ENCODE measurements around the gene BDNF.

GRCh38 chr11:27635567-27636037 lies 64.7 kb downstream of the BDNF start:
- TF ChIP-seq REST (IDR thresholded peaks at IDR 0.05; ENCODE audit: insufficient read depth in 1 of 2, low read depth in 2 of 2, low read length in 2 of 2) (no peak), POLR2AphosphoS5 (IDR thresholded peaks at IDR 0.05; ENCODE audit: low read depth, low read length) (no peak), SIN3A (IDR thresholded peaks at IDR 0.05; ENCODE audit: borderline replicate concordance, insufficient read depth, low read length) (no peak), TAF1 (IDR thresholded peaks at IDR 0.05; ENCODE audit: borderline replicate concordance, insufficient read depth, low read length) (no peak), FOXP2 (optimal IDR thresholded peaks at IDR 0.05; ENCODE audit: borderline replicate concordance, extremely low read depth, extremely low read length, insufficient read depth) (no peak)
